ENCODE data around the gene CNTNAP2. TPM values are rescaled to one million over a fixed set of nuclear protein-coding genes. Genes with fewer than 3 reads are reported as not detected.

CNTNAP2 gene
- total and polyA plus RNA-seq, 4 donors, result 0.14 to 2.3 (median 1.1) TPM

- Histone ChIP-seq H3K27ac (ENCODE audit: low read depth in 1 of 2, low read length in 2 of 2) (no peak overlapping the region), H3K4me1 (ENCODE audit: control insufficient read depth in 4 of 4, insufficient read depth in 4 of 4, low read length in 3 of 4) (no peaks in the 10 kb centered on the region), H3K4me3 (ENCODE audit: low read depth in 1 of 3, low read length in 3 of 3) (no peak overlapping the region), H3K27me3 (ENCODE audit: control insufficient read depth in 4 of 4, insufficient read depth in 4 of 4, low read length in 3 of 4) (peaks cover 0 to 2% (median 0%) of the 10 kb centered on the region in 4 donors), H3K36me3 (ENCODE audit: control insufficient read depth in 4 of 4, insufficient read depth in 3 of 4, low read depth in 1 of 4, low read length in 3 of 4) (no peaks in the 10 kb centered on the region), H3K9me3 (ENCODE audit: control insufficient read depth in 4 of 4, low read length in 3 of 4) (no peaks in the 10 kb centered on the region), H3K9ac (ENCODE audit: low read depth in 1 of 2, low read length in 2 of 2) (no peak overlapping the region)
- 81% methylated on average over 3 of the region's 3 CpGs for WGBS
- DNase-seq (ENCODE audit: low spot score), result no peak
- no peak for TF ChIP-seq FOXA1 (IDR thresholded peaks at IDR 0.05)
- TF ChIP-seq GABPA (IDR thresholded peaks at IDR 0.05 in 1 of 2, conservative IDR thresholded peaks at IDR 0.05 in 1 of 2), result no peak
- TF ChIP-seq TAF1 (conservative IDR thresholded peaks at IDR 0.05), result no peak
- TF ChIP-seq HNF4A (conservative IDR thresholded peaks at IDR 0.05), result no peak
- TF ChIP-seq RAD21 (IDR thresholded peaks at IDR 0.05), result no peak
- TF ChIP-seq NR2F2 (IDR thresholded peaks at IDR 0.05), result no peak
Observed at GRCh38 chr7:148050492-148051158, 1934.0 kb downstream of the CNTNAP2 start.

DNA sequence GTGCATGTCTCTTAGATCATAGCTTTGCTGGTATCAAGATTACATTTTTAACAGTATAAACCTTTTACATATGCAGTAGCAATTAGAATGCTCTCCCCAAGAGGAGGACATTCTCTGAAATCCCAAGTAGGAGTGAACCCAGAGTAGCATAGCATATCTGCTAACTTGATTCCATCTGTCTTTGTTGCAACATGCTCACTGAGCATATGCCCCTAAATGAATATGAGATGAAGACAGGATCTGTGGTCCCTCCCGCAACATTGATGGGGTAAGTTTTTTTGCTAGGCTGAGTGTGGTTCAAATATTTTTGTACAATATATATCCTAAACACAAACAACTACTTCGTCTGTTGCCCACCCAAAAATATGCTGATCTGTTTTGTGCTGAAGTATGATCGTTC is 1939.8 kb downstream of the CNTNAP2 start:
- Histone ChIP-seq H3K9me3 (ENCODE audit: control insufficient read depth in 4 of 4, low read length in 3 of 4) (no peaks in the 10 kb centered on the region), H3K36me3 (ENCODE audit: control insufficient read depth in 4 of 4, insufficient read depth in 3 of 4, low read depth in 1 of 4, low read length in 3 of 4) (no peaks in the 10 kb centered on the region), H3K4me3 (ENCODE audit: low read depth in 1 of 3, low read length in 3 of 3) (no peak overlapping the region), H3K27ac (ENCODE audit: low read depth in 1 of 2, low read length in 2 of 2) (no peak overlapping the region), H3K4me1 (ENCODE audit: control insufficient read depth in 4 of 4, insufficient read depth in 4 of 4, low read length in 3 of 4) (no peaks in the 10 kb centered on the region), H3K27me3 (ENCODE audit: control insufficient read depth in 4 of 4, insufficient read depth in 4 of 4, low read length in 3 of 4) (no peaks in the 10 kb centered on the region), H3K9ac (ENCODE audit: low read depth in 1 of 2, low read length in 2 of 2) (no peak overlapping the region)
- TF ChIP-seq, protein P1, sequence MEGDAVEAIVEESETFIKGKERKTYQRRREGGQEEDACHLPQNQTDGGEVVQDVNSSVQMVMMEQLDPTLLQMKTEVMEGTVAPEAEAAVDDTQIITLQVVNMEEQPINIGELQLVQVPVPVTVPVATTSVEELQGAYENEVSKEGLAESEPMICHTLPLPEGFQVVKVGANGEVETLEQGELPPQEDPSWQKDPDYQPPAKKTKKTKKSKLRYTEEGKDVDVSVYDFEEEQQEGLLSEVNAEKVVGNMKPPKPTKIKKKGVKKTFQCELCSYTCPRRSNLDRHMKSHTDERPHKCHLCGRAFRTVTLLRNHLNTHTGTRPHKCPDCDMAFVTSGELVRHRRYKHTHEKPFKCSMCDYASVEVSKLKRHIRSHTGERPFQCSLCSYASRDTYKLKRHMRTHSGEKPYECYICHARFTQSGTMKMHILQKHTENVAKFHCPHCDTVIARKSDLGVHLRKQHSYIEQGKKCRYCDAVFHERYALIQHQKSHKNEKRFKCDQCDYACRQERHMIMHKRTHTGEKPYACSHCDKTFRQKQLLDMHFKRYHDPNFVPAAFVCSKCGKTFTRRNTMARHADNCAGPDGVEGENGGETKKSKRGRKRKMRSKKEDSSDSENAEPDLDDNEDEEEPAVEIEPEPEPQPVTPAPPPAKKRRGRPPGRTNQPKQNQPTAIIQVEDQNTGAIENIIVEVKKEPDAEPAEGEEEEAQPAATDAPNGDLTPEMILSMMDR (IDR thresholded peaks at IDR 0.05; ENCODE audit: low read depth, low read length, missing input control), result no peak
- no peak for TF ChIP-seq RAD21 (IDR thresholded peaks at IDR 0.05)
- TF ChIP-seq TAF1 (conservative IDR thresholded peaks at IDR 0.05), result no peak
- TF ChIP-seq SP1 (IDR thresholded peaks at IDR 0.05), result no peak
- no peak for TF ChIP-seq HNF4A (conservative IDR thresholded peaks at IDR 0.05)
- TF ChIP-seq, protein P2, sequence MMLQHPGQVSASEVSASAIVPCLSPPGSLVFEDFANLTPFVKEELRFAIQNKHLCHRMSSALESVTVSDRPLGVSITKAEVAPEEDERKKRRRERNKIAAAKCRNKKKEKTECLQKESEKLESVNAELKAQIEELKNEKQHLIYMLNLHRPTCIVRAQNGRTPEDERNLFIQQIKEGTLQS (IDR thresholded peaks at IDR 0.05), result no peak
- TF ChIP-seq MAX (IDR thresholded peaks at IDR 0.05), result no peak
- no peak for TF ChIP-seq ZBTB33 (IDR thresholded peaks at IDR 0.05)
- no peak for TF ChIP-seq HNF4G (IDR thresholded peaks at IDR 0.05)
- no peak for TF ChIP-seq FOXA1 (IDR thresholded peaks at IDR 0.05)
- no peak for TF ChIP-seq NR2F2 (IDR thresholded peaks at IDR 0.05)
- TF ChIP-seq JUND (IDR thresholded peaks at IDR 0.05), result no peak
- no peak for TF ChIP-seq FOXA2 (IDR thresholded peaks at IDR 0.05)
- no peak for TF ChIP-seq YY1 (IDR thresholded peaks at IDR 0.05)
- TF ChIP-seq REST (IDR thresholded peaks at IDR 0.05), result no peak
- no peak for TF ChIP-seq GABPA (IDR thresholded peaks at IDR 0.05 in 1 of 2, conservative IDR thresholded peaks at IDR 0.05 in 1 of 2)
- no peak for TF ChIP-seq RXRA (IDR thresholded peaks at IDR 0.05)
- no peak for TF ChIP-seq EGR1 (IDR thresholded peaks at IDR 0.05; ENCODE audit: low read depth in 2 of 2)
- 83% methylated on average over 3 of the region's 3 CpGs for WGBS
- DNase-seq (ENCODE audit: low spot score), result no peak
